Endothelial cell (in vitro differentiated cells): Measurements from ENCODE around the gene RIMBP2. TPM values are rescaled to one million over a fixed set of nuclear protein-coding genes. Genes with fewer than 3 reads are reported as not detected.

Experiments used
- DNase-seq: peaks from one replicate; pipeline ENCODE4 v3.0.0; 2021; ENCODE audit warnings: low spot score
- H3K27ac Mint-ChIP-seq: one replicate; pipeline ENCODE4 v1.8.0; 2021; ENCODE audit warnings: mixed read lengths, inconsistent platforms; ENCODE audit not compliant: unreplicated experiment
- H3K27me3 Mint-ChIP-seq: one replicate; pipeline ENCODE4 v1.8.0; 2021; ENCODE audit warnings: mild to moderate bottlenecking, moderate library complexity, mixed read lengths, inconsistent platforms; ENCODE audit not compliant: unreplicated experiment
- H3K36me3 Mint-ChIP-seq: one replicate; pipeline ENCODE4 v1.8.0; 2021; ENCODE audit warnings: mild to moderate bottlenecking, low read depth, mixed read lengths, inconsistent platforms; ENCODE audit not compliant: unreplicated experiment
- H3K4me1 Mint-ChIP-seq: one replicate; pipeline ENCODE4 v1.8.0; 2021; ENCODE audit warnings: mild to moderate bottlenecking, mixed read lengths, inconsistent platforms; ENCODE audit not compliant: unreplicated experiment
- H3K4me3 Mint-ChIP-seq: one replicate; pipeline ENCODE4 v1.8.0; 2021; ENCODE audit warnings: mild to moderate bottlenecking, mixed read lengths, inconsistent platforms; ENCODE audit not compliant: unreplicated experiment
- H3K9me3 Mint-ChIP-seq: one replicate; pipeline ENCODE4 v1.8.0; 2021; ENCODE audit warnings: mixed read lengths, inconsistent platforms; ENCODE audit not compliant: unreplicated experiment
- CTCF ChIP-seq: fragments of 200-600 bp; sonication (generic); IDR thresholded peaks from one replicate; pipeline ENCODE4 v1.5.0; 2021; ENCODE audit warnings: antibody characterized with exemption; ENCODE audit not compliant: unreplicated experiment
- total RNA-seq: library from RNA; stranded (reverse); fragmentation: NEBNext Ultra II Directional; extraction: Animal tissue kit (Norgen Biotek cat#: 25700); gene quantifications from one replicate; pipeline ENCODE4 v1.2.1, GENCODE V29; 2021; ENCODE audit not compliant: unreplicated experiment

RIMBP2 gene
- total RNA-seq, 1 donor from 2014 or later, result 1.4 TPM

DNA sequence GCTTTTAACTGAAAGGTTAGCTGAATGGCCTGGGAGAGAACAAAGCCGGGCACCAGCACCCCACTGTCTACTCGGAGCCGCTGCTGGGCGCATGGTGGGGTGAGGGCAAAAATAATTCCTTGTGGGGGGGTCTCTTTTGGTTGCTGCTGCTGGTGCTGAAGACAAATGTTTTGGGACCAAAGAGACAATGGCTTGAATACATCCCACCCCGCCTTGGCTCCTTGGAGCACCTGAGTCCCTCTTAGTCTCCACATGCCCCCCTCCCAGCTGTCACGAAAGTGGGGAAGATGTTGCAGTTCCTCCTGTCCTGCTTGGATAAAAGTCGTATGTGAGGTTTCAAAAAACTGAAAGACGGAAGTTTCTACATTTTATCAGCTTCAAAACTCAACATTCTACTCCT is 293.4 kb downstream of the RIMBP2 start:
- DNase-seq, result no peak
- TF ChIP-seq CTCF, result no peak
- Mint-ChIP-seq H3K4me3 (no peak overlapping the region), H3K4me1 (peaks cover 2% of the 10 kb centered on the region), H3K27me3 (peaks cover 8% of the 10 kb centered on the region), H3K27ac (no peak overlapping the region), H3K9me3 (peaks cover 9% of the 10 kb centered on the region), H3K36me3 (peaks cover 12% of the 10 kb centered on the region)

DNA sequence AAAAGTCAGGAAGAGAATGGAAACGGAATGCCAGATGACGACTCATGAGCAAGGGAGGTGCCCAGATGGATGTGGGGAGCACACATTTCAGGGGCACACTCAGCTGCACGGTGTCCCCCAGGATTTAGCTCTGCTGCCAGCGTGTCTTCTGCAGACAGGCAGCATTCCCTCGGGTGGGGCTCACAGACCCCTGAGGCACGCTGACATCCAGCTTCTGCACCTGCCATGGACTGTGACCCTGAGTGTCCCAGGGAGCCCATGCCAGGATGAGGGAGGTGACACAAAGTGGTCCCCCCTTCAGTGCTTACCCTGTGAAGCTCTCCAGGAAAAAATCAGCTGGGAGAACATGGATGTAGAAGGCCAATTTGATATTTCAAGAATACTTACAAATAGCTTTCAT is 294.2 kb downstream of the RIMBP2 start:
- no peak overlapping the region for H3K27ac Mint-ChIP-seq

GRCh38 chr12:130420071-130420470 is 296.0 kb downstream of the RIMBP2 start:
- Mint-ChIP-seq H3K9me3 (peaks cover 14% of the 10 kb centered on the region), H3K4me1 (peaks cover 2% of the 10 kb centered on the region), H3K27ac (no peak overlapping the region), H3K36me3 (peaks cover 9% of the 10 kb centered on the region), H3K27me3 (peaks cover 7% of the 10 kb centered on the region), H3K4me3 (no peak overlapping the region)
- DNase-seq, result no peak
- no peak for TF ChIP-seq CTCF

More for the DNA sequence above, 294.2 kb downstream of the RIMBP2 start:
- peaks cover 12% of the 10 kb centered on the region for H3K36me3 Mint-ChIP-seq
- DNase-seq, result no peak
- no peak for TF ChIP-seq CTCF
- H3K27me3 Mint-ChIP-seq, result peaks cover 8% of the 10 kb centered on the region
- H3K4me3 Mint-ChIP-seq, result no peak overlapping the region
- peaks cover 2% of the 10 kb centered on the region for H3K4me1 Mint-ChIP-seq
- peaks cover 9% of the 10 kb centered on the region for H3K9me3 Mint-ChIP-seq

GRCh38 chr12:130419116-130419515 is 297.0 kb downstream of the RIMBP2 start:
- Mint-ChIP-seq H3K4me1 (peaks cover 2% of the 10 kb centered on the region), H3K27ac (no peak overlapping the region), H3K36me3 (peaks cover 9% of the 10 kb centered on the region), H3K4me3 (no peak overlapping the region), H3K9me3 (peaks cover 19% of the 10 kb centered on the region), H3K27me3 (peaks cover 7% of the 10 kb centered on the region)
- no peak for DNase-seq
- TF ChIP-seq CTCF, result no peak

GRCh38 chr12:130418251-130418650 is 297.8 kb downstream of the RIMBP2 start:
- DNase-seq, result no peak
- H3K36me3 Mint-ChIP-seq, result peaks cover 4% of the 10 kb centered on the region
- TF ChIP-seq CTCF, result no peak
- H3K9me3 Mint-ChIP-seq, result peaks cover 14% of the 10 kb centered on the region
- no peaks in the 10 kb centered on the region for H3K4me1 Mint-ChIP-seq
- H3K27me3 Mint-ChIP-seq, result peaks cover 4% of the 10 kb centered on the region
- no peak overlapping the region for H3K4me3 Mint-ChIP-seq
- no peak overlapping the region for H3K27ac Mint-ChIP-seq
